GM12872 (cell line): ENCODE measurements around the gene MLF2.

Experiments used
- TF ChIP-seq, protein P1 (sequence below): IDR thresholded peaks from 3 replicates; pipeline ENCODE4 v1.5.1; 2011; ENCODE audit warnings: low read depth, mild to moderate bottlenecking, low read length, moderate library complexity; ENCODE audit not compliant: insufficient read depth

The MLF2 gene

DNA sequence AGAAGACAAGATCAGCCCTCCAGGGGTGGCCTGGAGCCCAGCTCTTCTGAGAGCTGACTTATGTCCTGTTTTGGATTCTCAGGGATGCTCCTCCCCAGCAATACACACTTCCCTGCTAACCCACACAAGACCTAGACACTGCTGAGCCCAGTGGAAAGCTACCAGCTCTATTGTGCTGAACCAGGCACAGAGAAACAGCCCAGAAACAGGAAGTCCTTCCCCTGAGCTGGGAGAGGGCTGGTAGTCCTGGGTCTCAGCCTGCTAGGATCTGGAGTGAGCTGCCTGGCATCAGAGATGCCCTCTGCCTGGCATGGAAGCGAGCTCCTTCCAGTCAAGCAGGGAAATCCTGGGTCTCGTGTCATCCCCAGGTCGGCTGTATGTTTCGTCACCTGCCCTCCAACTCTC is 18.2 kb upstream of the MLF2 start:
- TF ChIP-seq, protein P1, sequence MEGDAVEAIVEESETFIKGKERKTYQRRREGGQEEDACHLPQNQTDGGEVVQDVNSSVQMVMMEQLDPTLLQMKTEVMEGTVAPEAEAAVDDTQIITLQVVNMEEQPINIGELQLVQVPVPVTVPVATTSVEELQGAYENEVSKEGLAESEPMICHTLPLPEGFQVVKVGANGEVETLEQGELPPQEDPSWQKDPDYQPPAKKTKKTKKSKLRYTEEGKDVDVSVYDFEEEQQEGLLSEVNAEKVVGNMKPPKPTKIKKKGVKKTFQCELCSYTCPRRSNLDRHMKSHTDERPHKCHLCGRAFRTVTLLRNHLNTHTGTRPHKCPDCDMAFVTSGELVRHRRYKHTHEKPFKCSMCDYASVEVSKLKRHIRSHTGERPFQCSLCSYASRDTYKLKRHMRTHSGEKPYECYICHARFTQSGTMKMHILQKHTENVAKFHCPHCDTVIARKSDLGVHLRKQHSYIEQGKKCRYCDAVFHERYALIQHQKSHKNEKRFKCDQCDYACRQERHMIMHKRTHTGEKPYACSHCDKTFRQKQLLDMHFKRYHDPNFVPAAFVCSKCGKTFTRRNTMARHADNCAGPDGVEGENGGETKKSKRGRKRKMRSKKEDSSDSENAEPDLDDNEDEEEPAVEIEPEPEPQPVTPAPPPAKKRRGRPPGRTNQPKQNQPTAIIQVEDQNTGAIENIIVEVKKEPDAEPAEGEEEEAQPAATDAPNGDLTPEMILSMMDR, result no peak

DNA sequence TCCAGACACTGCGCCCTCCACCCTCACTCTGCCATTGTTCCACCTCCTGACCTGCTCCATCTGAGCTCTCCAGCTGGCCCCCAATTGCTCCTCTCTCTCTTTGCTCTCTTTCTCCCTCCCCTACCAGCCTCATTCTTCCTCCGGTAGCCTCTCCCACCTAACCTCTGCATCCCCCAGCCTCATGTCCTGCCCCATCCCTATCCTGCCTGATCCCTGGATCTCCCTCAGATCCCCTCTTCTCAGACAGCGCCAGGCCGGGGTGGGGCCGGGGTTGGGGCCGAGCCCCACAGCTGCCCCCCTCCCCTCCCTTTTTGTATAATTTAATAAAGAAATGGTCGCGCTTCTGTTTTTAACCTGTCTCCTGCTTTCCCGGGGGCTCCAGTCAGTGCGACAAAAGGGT is 17.7 kb upstream of the MLF2 start:
- TF ChIP-seq, protein P1, result no peak

DNA sequence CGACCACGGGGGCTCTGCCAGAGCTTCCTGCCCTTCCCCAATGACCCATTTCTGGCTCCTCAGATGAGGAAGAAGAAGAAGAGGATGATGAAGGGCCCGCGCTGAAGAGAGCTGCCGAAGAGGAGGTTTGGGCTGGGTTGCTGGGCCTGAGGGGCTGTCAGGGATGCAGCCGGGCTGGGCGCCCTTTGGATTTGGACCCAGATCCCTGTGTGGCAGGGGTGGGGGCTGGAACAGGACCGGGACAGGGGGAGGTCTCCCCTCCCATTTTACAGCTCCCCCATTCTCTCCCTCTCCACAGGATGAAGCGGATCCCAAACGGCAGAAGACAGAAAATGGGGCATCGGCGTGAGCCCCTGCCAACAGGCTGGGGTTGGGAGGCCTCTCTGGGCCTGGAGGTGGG is 17.2 kb upstream of the MLF2 start:
- TF ChIP-seq, protein P1, result no peak

DNA sequence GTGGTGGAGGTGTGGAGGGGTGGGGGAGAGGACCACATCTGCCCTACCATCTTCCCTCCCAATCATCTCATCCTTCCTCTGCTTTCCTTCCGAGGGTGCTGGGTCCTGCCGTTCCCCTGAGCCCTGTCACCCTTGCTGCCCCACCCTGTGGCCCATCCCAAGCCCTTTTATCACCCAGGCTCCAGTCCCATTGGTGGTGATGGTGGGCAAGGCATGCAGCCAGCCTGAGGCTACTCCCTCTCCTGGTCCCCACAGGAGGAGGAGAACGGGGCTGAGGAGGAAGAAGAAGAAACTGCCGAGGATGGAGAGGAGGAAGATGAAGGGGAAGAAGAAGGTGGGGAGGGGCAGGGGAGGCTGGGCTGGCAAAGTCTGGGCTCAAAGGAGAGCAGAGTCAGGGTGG is 16.7 kb upstream of the MLF2 start:
- TF ChIP-seq, protein P1, result no peak

DNA sequence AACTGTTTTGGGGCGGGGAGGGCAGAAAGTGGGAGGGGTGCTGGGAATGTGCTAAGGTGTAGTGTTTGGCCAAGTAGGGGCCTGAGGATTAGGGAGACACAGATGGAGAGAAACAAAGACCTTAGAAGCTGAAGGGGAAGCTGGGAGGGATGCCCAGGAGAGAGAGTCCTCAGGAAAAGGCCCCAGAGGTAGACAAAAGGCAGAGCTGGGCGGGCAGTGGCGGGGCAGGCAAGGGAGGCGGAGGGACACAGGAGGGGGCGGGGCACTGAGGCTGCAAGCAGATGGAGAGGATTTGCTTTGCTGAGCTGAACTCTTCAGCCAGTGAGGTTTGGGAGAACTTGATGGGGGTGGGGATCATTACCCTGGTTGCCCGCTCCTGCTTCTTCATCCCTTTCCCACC is 16.0 kb upstream of the MLF2 start:
- TF ChIP-seq, protein P1, result no peak

DNA sequence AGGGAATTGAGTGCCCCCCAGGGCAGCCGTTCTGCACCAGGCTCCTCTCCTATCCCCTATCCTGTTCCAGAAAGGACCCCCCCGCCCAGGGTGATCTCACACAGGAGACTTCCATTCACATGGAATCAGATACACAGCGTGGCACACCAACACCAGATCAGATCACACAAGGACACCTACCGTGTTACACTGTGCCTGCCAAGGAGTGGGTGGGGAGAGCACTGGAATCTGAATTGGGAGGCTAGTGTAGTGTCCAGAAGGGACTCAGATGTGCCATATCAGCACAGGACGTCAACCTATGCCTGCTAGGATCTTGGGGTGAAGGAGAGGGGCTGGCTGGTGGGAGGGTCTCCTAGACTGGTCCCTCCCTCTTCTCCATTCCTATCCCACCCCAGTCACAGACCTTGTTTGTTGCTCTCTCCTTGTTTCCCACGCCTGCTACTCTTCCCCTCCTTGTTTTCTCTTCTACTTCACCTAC is 15.5 kb upstream of the MLF2 start:
- TF ChIP-seq, protein P1, result no peak

DNA sequence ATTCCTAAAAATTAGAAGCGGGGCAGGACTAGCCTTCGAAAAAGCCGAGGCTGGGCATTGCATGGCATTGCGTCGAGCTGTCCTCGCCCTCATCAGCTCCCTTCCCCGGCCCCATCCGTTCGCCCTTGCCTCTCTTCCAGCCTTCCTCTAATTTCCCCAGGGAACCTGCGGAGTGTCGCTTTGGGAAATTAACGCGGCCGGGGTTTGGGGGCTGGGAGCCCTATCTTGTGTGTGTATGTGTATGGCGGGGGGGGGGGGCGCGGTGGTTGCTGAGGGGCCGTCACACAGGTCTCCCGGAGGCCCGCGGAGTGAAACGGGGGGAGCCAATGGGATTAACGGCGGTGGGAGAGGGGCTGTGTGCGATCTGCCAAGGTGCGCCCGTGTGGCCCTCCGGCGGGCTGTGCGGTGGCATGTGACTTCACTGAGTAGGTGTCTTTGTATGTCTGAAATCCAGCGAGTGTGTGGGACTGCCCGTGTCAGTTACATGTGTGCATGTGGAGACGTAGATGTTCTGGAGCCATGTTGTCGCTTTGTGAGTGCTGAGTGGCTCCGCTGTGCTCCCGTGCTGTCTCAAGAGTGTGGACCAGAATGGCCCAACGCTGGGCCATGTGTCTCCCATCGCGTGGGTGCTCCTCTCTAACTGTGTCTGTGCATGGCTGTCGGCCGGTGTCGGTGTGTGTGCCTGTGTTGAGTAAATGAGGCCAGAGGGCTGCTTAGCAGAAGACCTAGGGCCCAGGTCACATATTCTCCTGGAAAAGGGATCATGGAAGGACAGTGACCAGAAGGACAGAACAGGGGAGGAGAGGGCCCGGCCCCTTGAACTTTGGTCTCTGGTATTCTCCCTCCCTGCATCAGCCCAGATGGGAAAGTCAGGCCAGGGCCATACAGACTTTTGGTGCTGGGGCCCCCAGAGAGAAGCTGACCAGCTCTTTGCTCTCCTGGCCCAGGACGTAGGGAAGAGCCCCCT is 14.7 kb upstream of the MLF2 start:
- TF ChIP-seq, protein P1, result no peak
